ENCODE results near the gene NOS2.

DNA sequence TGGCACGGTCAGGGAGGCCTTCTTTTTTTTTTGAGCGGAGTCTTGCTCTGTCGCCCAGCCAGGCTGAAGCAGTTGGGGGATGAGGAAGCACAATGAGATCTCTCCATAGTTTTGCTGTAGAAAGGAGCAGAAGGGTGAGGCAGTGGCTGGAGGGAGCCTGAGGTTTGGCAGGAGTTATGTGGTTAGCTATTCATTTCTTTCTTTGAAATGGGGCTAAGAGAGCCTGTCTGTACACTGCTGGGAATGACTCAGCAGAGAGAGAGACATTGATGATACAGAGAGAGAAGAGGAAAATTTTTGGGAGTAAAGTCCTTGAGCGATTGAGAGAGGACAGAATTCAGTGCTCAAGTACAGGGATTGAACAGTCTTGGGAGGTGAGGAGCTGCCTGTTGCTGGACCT is 22.1 kb downstream of the NOS2 start:
- no peak for TF ChIP-seq POLR2AphosphoS5 (IDR thresholded peaks at IDR 0.05)
- no peak for TF ChIP-seq RAD21 (conservative IDR thresholded peaks at IDR 0.05)

Measured in neural cell (in vitro differentiated cells).